ENCODE data around the gene GALNT1. TPM values are rescaled to one million over a fixed set of nuclear protein-coding genes. Genes with fewer than 3 reads are reported as not detected.

GALNT1 gene
- total and polyA plus RNA-seq, 9 donors = 20.0 to 60.2 (median 40.4) TPM

DNA sequence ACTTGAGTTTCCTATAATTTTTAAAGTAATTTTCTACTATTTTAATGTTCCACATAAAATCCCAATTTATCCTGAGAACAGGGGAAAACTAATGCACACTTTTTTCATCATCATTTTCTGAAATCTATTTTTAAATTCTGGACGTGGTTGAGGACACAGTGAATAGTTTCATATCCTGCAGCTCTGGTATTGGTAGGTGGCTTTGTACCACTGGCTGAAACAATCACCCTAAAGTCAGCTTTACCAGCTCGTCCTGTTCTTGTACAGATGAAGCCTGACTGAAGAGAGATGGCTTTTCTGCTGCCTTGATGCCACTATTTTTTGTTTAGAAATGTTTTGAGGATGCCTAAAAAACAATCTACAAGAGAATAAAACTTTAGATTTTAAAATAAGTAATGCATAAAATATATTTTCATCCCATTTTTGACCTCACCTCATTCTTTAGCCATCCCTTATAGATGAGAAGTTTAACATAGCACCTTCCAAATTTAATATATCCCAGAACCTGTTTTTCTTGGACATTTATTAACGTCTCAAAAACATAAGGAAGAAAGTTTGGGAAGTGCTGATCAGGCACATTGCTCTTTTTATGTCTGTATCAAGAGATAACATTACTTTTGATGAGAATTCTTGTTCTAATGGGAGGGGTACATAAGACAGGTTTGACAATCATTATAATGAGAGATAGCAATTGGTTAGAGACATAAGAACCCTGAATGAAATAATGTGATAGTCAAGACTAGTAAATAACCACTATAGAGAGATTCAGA lies 80.9 kb downstream of the GALNT1 start:
- intact Hi-C loops (cut with DNase I) = no loop called here
- 69 to 79% (median 76%) methylated on average over 3 of the region's 3 CpGs for WGBS, 3 donors
- H3K4me1 ChIP-seq (ENCODE audit: insufficient read depth) = no peaks in the 10 kb centered on the region

DNA sequence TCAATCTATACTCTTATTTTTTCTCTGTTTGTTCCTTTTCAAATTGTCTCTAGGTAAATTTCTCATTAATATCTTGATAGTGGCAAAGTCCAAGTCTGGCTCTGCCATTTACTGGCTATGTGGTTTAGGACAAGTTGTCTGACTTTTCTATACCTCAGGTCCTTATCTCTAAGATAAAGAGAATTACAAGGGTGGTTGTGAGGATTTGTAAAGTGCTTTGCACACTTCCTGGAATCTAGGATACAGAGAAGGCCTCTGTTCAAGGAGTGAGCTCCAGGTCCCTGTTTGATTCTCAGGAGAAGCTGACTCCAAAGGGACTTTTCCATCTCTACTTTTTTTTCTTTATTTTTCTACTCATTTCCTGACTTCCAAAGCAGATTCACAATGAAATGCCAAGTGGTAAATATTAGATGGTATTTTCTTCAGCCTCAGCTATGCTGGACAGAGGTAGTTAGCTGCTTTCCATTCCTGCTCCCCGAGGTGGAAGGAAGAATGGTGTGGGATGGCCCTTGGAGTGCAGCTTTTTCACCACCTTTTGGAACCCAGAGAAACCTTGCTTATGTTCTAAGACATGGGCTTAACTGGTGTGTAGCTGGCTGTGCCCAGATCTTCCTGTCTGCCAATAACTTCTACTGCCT lies 90.5 kb downstream of the GALNT1 start:
- intact Hi-C loops (cut with DNase I) = no loop called here
- no peak for DNase-seq
- TF ChIP-seq EP300 (IDR thresholded peaks at IDR 0.05) (no peak), POLR2A (IDR thresholded peaks at IDR 0.05) (no peak)
- TF ChIP-seq, protein P1, sequence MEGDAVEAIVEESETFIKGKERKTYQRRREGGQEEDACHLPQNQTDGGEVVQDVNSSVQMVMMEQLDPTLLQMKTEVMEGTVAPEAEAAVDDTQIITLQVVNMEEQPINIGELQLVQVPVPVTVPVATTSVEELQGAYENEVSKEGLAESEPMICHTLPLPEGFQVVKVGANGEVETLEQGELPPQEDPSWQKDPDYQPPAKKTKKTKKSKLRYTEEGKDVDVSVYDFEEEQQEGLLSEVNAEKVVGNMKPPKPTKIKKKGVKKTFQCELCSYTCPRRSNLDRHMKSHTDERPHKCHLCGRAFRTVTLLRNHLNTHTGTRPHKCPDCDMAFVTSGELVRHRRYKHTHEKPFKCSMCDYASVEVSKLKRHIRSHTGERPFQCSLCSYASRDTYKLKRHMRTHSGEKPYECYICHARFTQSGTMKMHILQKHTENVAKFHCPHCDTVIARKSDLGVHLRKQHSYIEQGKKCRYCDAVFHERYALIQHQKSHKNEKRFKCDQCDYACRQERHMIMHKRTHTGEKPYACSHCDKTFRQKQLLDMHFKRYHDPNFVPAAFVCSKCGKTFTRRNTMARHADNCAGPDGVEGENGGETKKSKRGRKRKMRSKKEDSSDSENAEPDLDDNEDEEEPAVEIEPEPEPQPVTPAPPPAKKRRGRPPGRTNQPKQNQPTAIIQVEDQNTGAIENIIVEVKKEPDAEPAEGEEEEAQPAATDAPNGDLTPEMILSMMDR (IDR thresholded peaks at IDR 0.05) = no peak

More for the DNA sequence above, 80.9 kb downstream of the GALNT1 start:
- Histone ChIP-seq H3K9me3 (no peaks in the 10 kb centered on the region), H3K4me3 (no peak overlapping the region), H3K27me3 (no peaks in the 10 kb centered on the region), H3K36me3 (no peaks in the 10 kb centered on the region), H3K27ac (no peak overlapping the region)
- no peak for DNase-seq
- TF ChIP-seq EP300 (IDR thresholded peaks at IDR 0.05) (no peak), POLR2A (IDR thresholded peaks at IDR 0.05) (no peak)
- TF ChIP-seq, protein P1 (IDR thresholded peaks at IDR 0.05) = no peak

DNA sequence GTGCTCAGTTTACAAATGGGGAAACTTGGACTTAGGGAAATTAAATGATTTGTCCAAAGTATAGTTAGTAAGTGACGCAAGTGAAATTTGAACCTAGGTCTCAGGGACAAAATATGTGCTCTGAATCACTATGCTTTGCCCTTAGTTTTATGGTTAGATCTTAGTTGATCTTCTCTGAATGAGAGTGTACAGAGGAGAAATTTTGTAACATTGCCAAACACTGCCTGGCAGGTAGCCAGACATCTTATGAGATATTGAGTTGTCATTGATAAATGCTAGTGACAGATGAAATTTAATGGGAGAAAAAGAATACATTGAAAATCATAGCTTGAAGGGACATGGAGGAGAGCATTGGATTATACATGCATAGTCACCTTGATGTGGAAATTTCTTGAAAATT lies 91.4 kb downstream of the GALNT1 start:
- intact Hi-C loops (cut with DNase I) = no loop called here
- Histone ChIP-seq H3K27me3 (no peaks in the 10 kb centered on the region), H3K36me3 (no peaks in the 10 kb centered on the region), H3K4me3 (no peak overlapping the region), H3K27ac (no peak overlapping the region), H3K4me1 (ENCODE audit: insufficient read depth) (no peaks in the 10 kb centered on the region), H3K9me3 (no peaks in the 10 kb centered on the region)
- 98 to 100% (median 100%) methylated on average over 1 of the region's 1 CpG for WGBS, 3 donors
- TF ChIP-seq, protein P1 (IDR thresholded peaks at IDR 0.05) = no peak
- TF ChIP-seq POLR2A (IDR thresholded peaks at IDR 0.05) = no peak
- no peak for TF ChIP-seq EP300 (IDR thresholded peaks at IDR 0.05)
- DNase-seq = no peak

More for the DNA sequence above, 90.5 kb downstream of the GALNT1 start:
- H3K27me3 ChIP-seq = no peaks in the 10 kb centered on the region
- H3K27ac ChIP-seq = no peak overlapping the region
- no peaks in the 10 kb centered on the region for H3K36me3 ChIP-seq
- no peak overlapping the region for H3K4me3 ChIP-seq
- 45 to 48% (median 47%) methylated on average over 1 of the region's 1 CpG for WGBS, 3 donors
- H3K4me1 ChIP-seq (ENCODE audit: insufficient read depth) = no peaks in the 10 kb centered on the region
- no peaks in the 10 kb centered on the region for H3K9me3 ChIP-seq

DNA sequence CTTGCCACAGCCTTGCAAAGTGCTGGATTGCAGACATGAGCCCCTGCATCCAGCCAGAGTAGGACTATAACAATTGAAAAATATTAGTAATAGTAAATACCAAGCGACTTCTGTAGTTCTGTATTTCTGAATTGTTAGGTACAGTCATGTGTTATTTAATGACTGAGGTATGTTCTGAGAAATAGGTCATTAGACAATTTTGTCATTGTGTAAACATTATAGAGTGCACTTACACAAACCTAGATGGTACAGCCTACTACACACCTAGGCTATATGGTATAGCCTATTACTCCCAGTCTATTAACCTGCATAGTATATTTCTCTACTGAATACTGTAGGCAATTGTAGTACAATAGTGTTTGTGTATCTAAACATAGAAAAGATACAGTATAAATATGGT lies 92.1 kb downstream of the GALNT1 start:
- WGBS, 3 donors = 93 to 98% (median 96%) methylated on average over 1 of the region's 1 CpG
- DNase-seq = no peak

More for the DNA sequence above, 92.1 kb downstream of the GALNT1 start:
- H3K36me3 ChIP-seq = no peaks in the 10 kb centered on the region
- H3K9me3 ChIP-seq = no peaks in the 10 kb centered on the region
- no peak overlapping the region for H3K27ac ChIP-seq
- no peak for TF ChIP-seq POLR2A (IDR thresholded peaks at IDR 0.05)
- TF ChIP-seq, protein P1 (IDR thresholded peaks at IDR 0.05) = no peak
- no peak for TF ChIP-seq EP300 (IDR thresholded peaks at IDR 0.05)
- intact Hi-C loops (cut with DNase I) = no loop called here
- H3K4me1 ChIP-seq (ENCODE audit: insufficient read depth) = no peaks in the 10 kb centered on the region
- H3K4me3 ChIP-seq = no peak overlapping the region
- no peaks in the 10 kb centered on the region for H3K27me3 ChIP-seq
